CD14-positive monocyte (primary cell): Measurements from ENCODE around the gene AOX1. TPM values are rescaled to one million over a fixed set of nuclear protein-coding genes. Genes with fewer than 3 reads are reported as not detected.

Experiments
- DNase-seq, 3 donors: peaks; one replicate each; pipeline ENCODE4 v3.0.0-alpha.2; 2011 to 2022
- H2AFZ ChIP-seq: 2 replicates; pipeline ENCODE4 v1.6.0; 2012; ENCODE audit warnings: mild to moderate bottlenecking, low read depth, low read length, inconsistent platforms; ENCODE audit not compliant: insufficient read depth, poor library complexity, severe bottlenecking
- H3K27ac ChIP-seq, 2 donors: 1 replicate in 1 of 2; 2 replicates in 1 of 2; pipeline ENCODE4 v1.5.1; 2012 to 2013; ENCODE audit warnings: low read length in 2 of 2, control low read depth in 1 of 2, inconsistent platforms in 1 of 2, low read depth in 1 of 2, mild to moderate bottlenecking in 1 of 2
- H3K27me3 ChIP-seq, 2 donors: one replicate each; pipeline versions ENCODE4 v1.6.0 to v1.6.1; 2011 to 2013; ENCODE audit warnings: low read length in 2 of 2; ENCODE audit not compliant: control insufficient read depth in 2 of 2, insufficient read depth in 2 of 2
- H3K36me3 ChIP-seq, 2 donors: replicated peaks in 1 of 2; 1 replicate in 1 of 2; 2 replicates in 1 of 2; pipeline versions ENCODE4 v1.5.1 to v1.6.1; 2012 to 2013; ENCODE audit warnings: low read length in 2 of 2, control low read depth in 1 of 2, inconsistent platforms in 1 of 2, mild to moderate bottlenecking in 1 of 2; ENCODE audit not compliant: insufficient read depth in 2 of 2, control insufficient read depth in 1 of 2
- H3K4me1 ChIP-seq, 2 donors: 1 replicate in 1 of 2; 2 replicates in 1 of 2; pipeline versions ENCODE4 v1.5.1 to v1.6.1; 2012 to 2013; ENCODE audit warnings: low read length in 2 of 2, control low read depth in 1 of 2, inconsistent platforms in 1 of 2, mild to moderate bottlenecking in 1 of 2, moderate library complexity in 1 of 2; ENCODE audit not compliant: insufficient read depth in 2 of 2, control insufficient read depth in 1 of 2
- H3K4me2 ChIP-seq: replicated peaks from 2 replicates; pipeline ENCODE3; 2012; ENCODE audit warnings: low read length, moderate library complexity, mild to moderate bottlenecking; ENCODE audit not compliant: poor library complexity, severe bottlenecking; ENCODE audit errors: extremely low read depth
- H3K4me3 ChIP-seq, 3 experiments: fragments of 200-600 bp in 1 of 3; sonication (generic) in 1 of 3; replicated peaks in 1 of 3; 1 replicate in 2 of 3; 2 replicates in 1 of 3; pipeline ENCODE4 v1.5.1; 2011 to 2013; ENCODE audit warnings: low read length in 3 of 3, mild to moderate bottlenecking in 3 of 3, control low read depth in 2 of 3, low read depth in 2 of 3, inconsistent platforms in 1 of 3, moderate library complexity in 1 of 3
- H3K79me2 ChIP-seq: 2 replicates; pipeline ENCODE4 v1.6.0; 2012; ENCODE audit warnings: mild to moderate bottlenecking, control low read depth, inconsistent platforms, low read length, moderate library complexity; ENCODE audit not compliant: insufficient read depth
- H3K9ac ChIP-seq: 2 replicates; pipeline ENCODE4 v1.6.0; 2017; ENCODE audit warnings: low read length, mild to moderate bottlenecking; ENCODE audit not compliant: insufficient read depth, poor library complexity, severe bottlenecking
- H3K9me3 ChIP-seq, 2 donors: replicated peaks in 1 of 2; 1 replicate in 1 of 2; 2 replicates in 1 of 2; pipeline versions ENCODE4 v1.5.1 to v1.6.1; 2012 to 2013; ENCODE audit warnings: low read length in 2 of 2, control low read depth in 1 of 2; ENCODE audit not compliant: control insufficient read depth in 1 of 2, insufficient read depth in 1 of 2
- H4K20me1 ChIP-seq: 2 replicates; pipeline ENCODE4 v1.6.0; 2012; ENCODE audit warnings: mild to moderate bottlenecking, low read length, control low read depth, moderate library complexity; ENCODE audit not compliant: insufficient read depth
- H3K27ac Mint-ChIP-seq, 7 donors: one replicate each; pipeline ENCODE4 v1.8.0; 2020; ENCODE audit warnings: mild to moderate bottlenecking in 7 of 7, mixed read lengths in 7 of 7, moderate library complexity in 6 of 7, inconsistent platforms in 2 of 7
- H3K27me3 Mint-ChIP-seq, 3 donors: one replicate each; pipeline ENCODE4 v1.8.0; 2021 to 2022; ENCODE audit warnings: low read depth in 3 of 3, mild to moderate bottlenecking in 3 of 3, mixed read lengths in 3 of 3, moderate library complexity in 3 of 3, inconsistent platforms in 1 of 3
- H3K36me3 Mint-ChIP-seq, 2 donors: one replicate each; pipeline ENCODE4 v1.8.0; 2020; ENCODE audit warnings: mixed read lengths in 2 of 2, inconsistent platforms in 1 of 2, mild to moderate bottlenecking in 1 of 2
- H3K4me1 Mint-ChIP-seq: one replicate; pipeline ENCODE4 v1.8.0; 2020; ENCODE audit warnings: mild to moderate bottlenecking, mixed read lengths
- H3K4me3 Mint-ChIP-seq, 2 donors: one replicate each; pipeline ENCODE4 v1.8.0; 2020; ENCODE audit warnings: mild to moderate bottlenecking in 2 of 2, mixed read lengths in 2 of 2, moderate library complexity in 1 of 2
- H3K9me3 Mint-ChIP-seq, 7 donors: one replicate each; pipeline ENCODE4 v1.8.0; 2020 to 2022; ENCODE audit warnings: mixed read lengths in 7 of 7, mild to moderate bottlenecking in 6 of 7, moderate library complexity in 6 of 7, inconsistent platforms in 2 of 7
- WGBS: methylation state at CpG from one replicate; pipeline ENCODE4 v1.1.5; 2013; ENCODE audit warnings: missing lambda C conversion rate; ENCODE audit not compliant: insufficient coverage; 5-methylcytosine and 5-hydroxymethylcytosine counted together
- intact Hi-C, 2 donors: fragments of 100-400 bp; cut with micrococcal nuclease; formaldehyde crosslinking; loops; one replicate each; pipeline versions ENCODE4 v1.15.0 to v1.15.1; 2023
- polyA plus RNA-seq, 3 donors: library from polyadenylated mRNA; depleted of rRNA in 1 of 3; unstranded in 2 of 3; stranded (reverse) in 1 of 3; fragments of 300-500 nt in 2 of 3; fragments of >200 nt in 1 of 3; fragmentation: Illumina TruSeq in 2 of 3; gene quantifications; 1 replicate in 2 of 3; 2 replicates in 1 of 3; pipeline ENCODE4 v1.2.3, GENCODE V29; 2012 to 2021
- TF ChIP-seq, protein P1 (sequence below): fragments of 200-600 bp; IDR thresholded peaks from one replicate; pipeline ENCODE4 v1.8.0; 2022; ENCODE audit warnings: antibody characterized with exemption, mild to moderate bottlenecking

Gene AOX1
- polyA plus RNA-seq, 3 donors: 0.16 TPM; not detected in 2

DNA sequence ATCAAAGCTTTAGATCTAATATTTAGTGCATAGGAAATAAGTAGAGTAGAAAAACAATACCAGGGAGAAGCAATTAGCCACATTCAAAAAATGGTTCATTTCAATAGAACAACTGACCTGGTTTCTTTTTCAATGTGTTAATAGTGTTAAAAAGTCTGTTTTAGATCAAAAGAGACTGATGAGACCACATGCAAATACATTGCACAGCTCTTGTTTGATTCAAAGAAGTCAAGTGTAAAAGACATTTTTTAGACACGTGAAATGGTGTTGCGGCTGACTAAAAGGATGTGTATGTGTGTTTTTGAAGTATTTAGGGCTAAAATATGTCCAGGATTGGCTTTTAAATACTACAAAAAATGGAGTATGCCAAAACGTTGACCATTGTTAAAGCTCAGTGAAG, 1.2 kb upstream of the AOX1 start:
- no peaks in the 10 kb centered on the region for H3K79me2 ChIP-seq
- H3K9me3 ChIP-seq: no peaks in the 10 kb centered on the region
- Mint-ChIP-seq H3K4me1 (peaks cover 12% of the 10 kb centered on the region), H3K4me3 (no peak overlapping the region), H3K27me3 (peaks cover 0 to 15% (median 8%) of the 10 kb centered on the region in 3 donors), H3K9me3 (peaks cover 0 to 2% (median 0%) of the 10 kb centered on the region in 7 donors), H3K36me3 (peaks cover 24 to 33% of the 10 kb centered on the region in 2 donors), H3K27ac (no peak overlapping the region)
- no peak overlapping the region for H3K9ac ChIP-seq
- no peak overlapping the region for H3K4me2 ChIP-seq
- H2AFZ ChIP-seq: no peak overlapping the region
- no peak overlapping the region for H3K27ac ChIP-seq
- peaks cover 0 to 10% of the 10 kb centered on the region in 2 donors for H3K27me3 ChIP-seq
- no peak for DNase-seq
- no peak overlapping the region for H3K4me3 ChIP-seq
- peaks cover 0 to 8% of the 10 kb centered on the region in 2 donors for H3K36me3 ChIP-seq
- 100% methylated on average over 2 of the region's 3 CpGs for WGBS
- no peaks in the 10 kb centered on the region for H4K20me1 ChIP-seq
- peaks cover 12 to 14% of the 10 kb centered on the region in 2 donors for H3K4me1 ChIP-seq
- TF ChIP-seq, protein P1, sequence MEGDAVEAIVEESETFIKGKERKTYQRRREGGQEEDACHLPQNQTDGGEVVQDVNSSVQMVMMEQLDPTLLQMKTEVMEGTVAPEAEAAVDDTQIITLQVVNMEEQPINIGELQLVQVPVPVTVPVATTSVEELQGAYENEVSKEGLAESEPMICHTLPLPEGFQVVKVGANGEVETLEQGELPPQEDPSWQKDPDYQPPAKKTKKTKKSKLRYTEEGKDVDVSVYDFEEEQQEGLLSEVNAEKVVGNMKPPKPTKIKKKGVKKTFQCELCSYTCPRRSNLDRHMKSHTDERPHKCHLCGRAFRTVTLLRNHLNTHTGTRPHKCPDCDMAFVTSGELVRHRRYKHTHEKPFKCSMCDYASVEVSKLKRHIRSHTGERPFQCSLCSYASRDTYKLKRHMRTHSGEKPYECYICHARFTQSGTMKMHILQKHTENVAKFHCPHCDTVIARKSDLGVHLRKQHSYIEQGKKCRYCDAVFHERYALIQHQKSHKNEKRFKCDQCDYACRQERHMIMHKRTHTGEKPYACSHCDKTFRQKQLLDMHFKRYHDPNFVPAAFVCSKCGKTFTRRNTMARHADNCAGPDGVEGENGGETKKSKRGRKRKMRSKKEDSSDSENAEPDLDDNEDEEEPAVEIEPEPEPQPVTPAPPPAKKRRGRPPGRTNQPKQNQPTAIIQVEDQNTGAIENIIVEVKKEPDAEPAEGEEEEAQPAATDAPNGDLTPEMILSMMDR: no peak
- intact Hi-C loops: loop anchor here in 1 of 2 donors (5.0 kb wide), 1 partner anchor 113 kb away; no protein-coding TSS in a partner anchor

DNA sequence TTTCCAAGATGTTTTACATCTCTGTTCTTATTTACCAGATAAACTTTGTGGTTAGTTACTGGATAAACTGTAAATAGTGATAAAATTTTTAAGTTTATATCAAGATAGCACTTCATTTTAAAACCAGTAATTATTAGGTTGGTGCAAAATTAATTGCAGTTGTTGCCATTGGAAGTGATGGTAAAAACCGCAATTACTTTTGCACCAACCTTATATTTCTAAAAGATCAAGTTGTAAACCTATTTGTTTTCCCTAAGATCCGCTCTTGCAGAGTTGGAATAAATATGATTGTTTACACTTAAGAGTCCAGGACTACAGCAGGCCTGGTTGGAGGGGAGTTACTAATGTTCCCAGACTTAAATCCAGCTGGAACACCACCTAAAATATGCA, 479 bp upstream of the AOX1 start:
- H3K9ac ChIP-seq: peak overlapping the region; percentile 62
- WGBS: no CpG with 5 or more reads among the region's 2 CpGs
- no peak overlapping the region for H3K27ac ChIP-seq
- H3K4me3 Mint-ChIP-seq: peak overlapping the region; percentile 82 to 92
- peak overlapping the region; percentile 98 for H3K4me2 ChIP-seq
- H3K79me2 ChIP-seq: no peaks in the 10 kb centered on the region
- no peaks in the 10 kb centered on the region for H4K20me1 ChIP-seq
- peaks cover 0 to 10% of the 10 kb centered on the region in 2 donors for H3K27me3 ChIP-seq
- peak overlapping the region; percentile 50 to 82 (median 53) for H3K4me3 ChIP-seq
- H2AFZ ChIP-seq: peak overlapping the region; percentile 92
- peaks cover 12 to 14% of the 10 kb centered on the region in 2 donors for H3K4me1 ChIP-seq
- H3K36me3 ChIP-seq: peaks cover 0 to 8% of the 10 kb centered on the region in 2 donors
- peaks cover 0 to 2% (median 0%) of the 10 kb centered on the region in 7 donors for H3K9me3 Mint-ChIP-seq
- TF ChIP-seq, protein P1: no peak
- intact Hi-C loops: loop anchor here in 1 of 2 donors (5.0 kb wide), 1 partner anchor 112 kb away; no protein-coding TSS in a partner anchor
- no peak overlapping the region for H3K27ac Mint-ChIP-seq
- peaks cover 12% of the 10 kb centered on the region for H3K4me1 Mint-ChIP-seq
- H3K36me3 Mint-ChIP-seq: peaks cover 22 to 27% of the 10 kb centered on the region in 2 donors
- H3K9me3 ChIP-seq: no peaks in the 10 kb centered on the region
- DNase-seq: no peak
- H3K27me3 Mint-ChIP-seq: peaks cover 0 to 17% (median 8%) of the 10 kb centered on the region in 3 donors
